VCaP (cell line): Measurements from ENCODE around the gene TCL1A.

Experiments used
- H3K27ac ChIP-seq: fragments of 450-650 bp; 2 replicates; pipeline ENCODE4 v1.5.1; 2017
- TF ChIP-seq, protein P1 (sequence below): fragments of 450-650 bp; conservative IDR thresholded peaks from 2 replicates; pipeline ENCODE4 v1.5.1; 2017; ENCODE audit warnings: mild to moderate bottlenecking, moderate library complexity

Gene TCL1A

DNA sequence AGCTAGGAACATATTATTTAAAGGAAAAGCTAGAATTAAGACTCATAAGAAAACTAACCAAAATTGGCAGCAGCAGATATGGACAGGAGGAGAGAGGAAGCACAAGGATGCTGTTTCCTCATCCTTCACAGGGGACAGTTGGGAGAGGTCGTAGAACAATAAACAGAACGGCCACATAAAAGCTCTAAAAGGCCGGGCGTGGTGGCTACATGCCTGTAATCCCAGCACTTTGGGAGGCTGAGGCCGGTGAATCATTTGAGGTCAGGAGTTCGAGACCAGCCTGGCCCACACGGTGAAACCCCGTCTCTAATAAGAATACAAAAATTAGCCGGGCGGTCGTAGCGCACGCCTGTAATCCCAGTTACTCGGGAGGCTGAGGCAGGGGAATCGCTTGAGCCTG is 17.2 kb downstream of the TCL1A start:
- no peak overlapping the region for H3K27ac ChIP-seq
- TF ChIP-seq, protein P1, sequence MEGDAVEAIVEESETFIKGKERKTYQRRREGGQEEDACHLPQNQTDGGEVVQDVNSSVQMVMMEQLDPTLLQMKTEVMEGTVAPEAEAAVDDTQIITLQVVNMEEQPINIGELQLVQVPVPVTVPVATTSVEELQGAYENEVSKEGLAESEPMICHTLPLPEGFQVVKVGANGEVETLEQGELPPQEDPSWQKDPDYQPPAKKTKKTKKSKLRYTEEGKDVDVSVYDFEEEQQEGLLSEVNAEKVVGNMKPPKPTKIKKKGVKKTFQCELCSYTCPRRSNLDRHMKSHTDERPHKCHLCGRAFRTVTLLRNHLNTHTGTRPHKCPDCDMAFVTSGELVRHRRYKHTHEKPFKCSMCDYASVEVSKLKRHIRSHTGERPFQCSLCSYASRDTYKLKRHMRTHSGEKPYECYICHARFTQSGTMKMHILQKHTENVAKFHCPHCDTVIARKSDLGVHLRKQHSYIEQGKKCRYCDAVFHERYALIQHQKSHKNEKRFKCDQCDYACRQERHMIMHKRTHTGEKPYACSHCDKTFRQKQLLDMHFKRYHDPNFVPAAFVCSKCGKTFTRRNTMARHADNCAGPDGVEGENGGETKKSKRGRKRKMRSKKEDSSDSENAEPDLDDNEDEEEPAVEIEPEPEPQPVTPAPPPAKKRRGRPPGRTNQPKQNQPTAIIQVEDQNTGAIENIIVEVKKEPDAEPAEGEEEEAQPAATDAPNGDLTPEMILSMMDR: no peak

DNA sequence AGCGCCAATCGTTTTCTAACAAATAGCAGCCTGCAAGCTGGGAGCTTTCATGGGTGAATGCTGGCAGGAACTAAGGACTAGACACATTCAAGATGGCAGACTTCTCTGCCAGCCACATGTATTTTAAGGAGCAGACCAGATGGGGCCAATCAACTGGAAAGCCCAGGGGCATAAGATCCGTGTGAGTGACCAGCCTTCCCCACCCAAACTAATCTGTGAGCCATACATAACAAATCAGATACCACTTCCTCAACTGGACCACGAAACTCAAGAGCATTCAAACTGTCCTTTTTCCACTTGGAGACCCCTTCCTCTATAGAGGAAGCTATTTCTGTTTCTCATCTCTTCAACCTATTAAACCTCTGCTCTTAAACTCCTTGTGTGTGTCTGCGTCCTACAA is 18.0 kb downstream of the TCL1A start:
- H3K27ac ChIP-seq: no peak overlapping the region
- TF ChIP-seq, protein P1: no peak

DNA sequence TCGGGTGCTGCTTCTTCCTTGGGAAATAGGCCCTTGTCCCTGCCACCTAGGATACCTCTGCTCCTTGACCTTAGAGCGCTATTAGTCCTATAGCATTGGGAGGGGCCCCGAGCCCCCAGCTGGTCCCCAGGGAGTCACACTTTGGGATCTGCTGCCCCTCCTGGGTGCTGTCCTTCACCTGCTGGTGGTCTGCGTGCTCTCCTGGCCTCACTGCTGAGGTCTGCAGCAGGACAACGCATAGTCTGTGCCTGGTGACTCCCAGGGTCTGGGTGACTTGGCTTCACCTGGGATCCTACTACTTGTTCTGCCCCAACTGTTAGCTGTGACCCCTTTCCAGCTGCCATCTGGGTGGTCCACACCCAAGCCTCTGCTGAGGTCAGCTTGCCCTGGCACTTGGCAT is 18.9 kb downstream of the TCL1A start:
- no peak overlapping the region for H3K27ac ChIP-seq
- TF ChIP-seq, protein P1: no peak

DNA sequence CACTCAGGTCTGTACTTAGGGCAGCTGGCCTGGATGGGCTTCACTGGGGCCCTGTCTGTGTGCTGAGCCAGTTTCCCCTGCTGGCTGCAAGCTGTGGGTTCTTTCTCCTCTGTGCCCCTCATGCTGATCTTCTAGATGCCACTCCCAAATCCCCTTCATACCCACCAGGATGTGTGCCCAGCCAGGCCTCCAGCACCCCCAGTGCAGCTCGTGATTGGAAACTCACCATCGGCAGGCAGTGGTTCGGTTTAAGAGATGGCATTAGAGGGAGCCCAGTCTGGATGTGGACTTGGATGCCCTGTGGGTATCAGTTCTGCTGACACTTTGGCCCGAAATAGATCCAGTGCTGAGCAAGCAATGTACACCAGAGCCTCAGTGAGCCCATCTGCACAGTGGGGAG is 21.8 kb downstream of the TCL1A start:
- no peak overlapping the region for H3K27ac ChIP-seq
- TF ChIP-seq, protein P1: no peak

DNA sequence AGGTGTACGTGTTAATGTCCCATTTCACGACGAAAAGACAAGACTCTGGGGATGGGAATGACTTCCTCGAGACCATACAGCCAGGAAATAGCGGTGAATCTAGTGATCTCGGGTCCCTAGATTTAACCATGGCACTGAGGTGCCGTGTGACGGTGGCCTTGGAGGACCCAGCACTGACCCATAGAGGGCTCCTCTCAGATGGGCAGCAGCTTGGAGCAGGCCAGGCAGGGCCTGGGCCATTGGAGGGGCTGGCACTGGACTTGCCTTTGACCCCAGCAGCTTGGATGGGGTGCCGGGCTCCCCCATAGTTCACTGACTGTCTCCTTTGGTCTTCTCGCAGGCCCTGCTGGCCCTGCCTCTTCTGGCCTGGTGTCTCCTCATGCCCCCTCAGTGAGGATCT is 22.3 kb downstream of the TCL1A start:
- H3K27ac ChIP-seq: no peak overlapping the region
- TF ChIP-seq, protein P1: no peak

DNA sequence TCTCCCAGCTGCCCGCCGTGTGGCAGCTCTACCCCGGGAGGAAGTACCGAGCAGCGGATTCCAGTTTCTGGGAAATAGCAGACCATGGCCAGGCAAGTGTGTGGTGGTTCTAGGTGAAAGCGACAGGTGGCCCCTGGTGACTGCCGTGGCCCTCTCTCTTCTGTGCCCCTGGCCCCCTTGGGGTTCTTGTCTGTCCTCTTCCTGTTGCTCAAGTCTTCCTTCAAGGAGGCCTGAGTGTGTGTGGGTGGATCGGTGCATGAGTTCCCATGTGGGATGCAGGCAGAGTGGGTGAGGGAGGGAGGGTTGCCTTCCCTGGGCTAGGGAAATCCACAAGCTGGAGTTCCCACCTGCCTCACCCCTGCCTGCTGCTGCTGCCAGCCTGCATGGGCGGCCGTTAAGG is 23.1 kb downstream of the TCL1A start:
- TF ChIP-seq, protein P1: no peak

DNA sequence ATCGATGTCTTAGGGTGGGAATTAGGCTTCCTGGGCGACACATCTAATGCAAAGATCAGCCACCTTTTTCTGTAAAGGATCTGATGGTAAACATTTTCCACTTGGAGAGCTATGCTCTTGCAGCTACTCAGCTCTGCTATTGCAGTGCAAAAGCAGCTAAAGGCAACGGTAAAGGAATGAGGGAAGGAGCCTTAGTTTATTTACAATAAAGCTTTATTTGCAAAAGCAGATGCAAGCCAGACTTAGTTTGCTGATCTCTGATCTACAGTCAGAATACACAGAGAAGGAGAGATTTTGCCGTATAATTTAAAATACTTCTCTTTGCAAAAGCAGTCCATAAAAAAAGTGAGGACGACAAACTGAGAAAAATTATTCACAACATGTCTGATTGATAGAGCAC is 24.5 kb downstream of the TCL1A start:
- TF ChIP-seq, protein P1: no peak
- no peak overlapping the region for H3K27ac ChIP-seq

More for the DNA sequence above, 23.1 kb downstream of the TCL1A start:
- H3K27ac ChIP-seq: no peak overlapping the region

DNA sequence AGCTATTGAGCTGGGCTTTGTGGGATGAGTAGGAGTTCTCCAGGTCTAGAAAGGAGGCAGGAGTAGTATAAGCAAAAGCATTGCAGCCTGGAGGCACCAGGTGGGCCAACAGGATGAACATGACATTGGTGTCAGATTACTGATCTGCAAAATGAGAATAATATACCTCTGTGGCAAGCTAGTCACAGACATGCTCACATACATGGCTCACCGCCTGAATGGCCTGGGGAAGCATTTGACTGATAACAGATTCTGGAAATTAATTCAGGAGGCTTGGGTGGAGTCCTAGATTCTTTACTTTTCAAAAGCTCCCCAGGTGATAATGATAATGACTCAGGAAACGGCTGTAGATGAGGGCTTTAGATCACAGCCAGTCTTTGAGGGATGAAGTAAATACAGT is 27.0 kb downstream of the TCL1A start:
- TF ChIP-seq, protein P1: no peak
- no peak overlapping the region for H3K27ac ChIP-seq
